Fibroblast of lung (primary cell): ENCODE results near the gene FAM76B.

Experiments used
- CTCF ChIP-seq, 2 donors: IDR thresholded peaks in 1 of 2; conservative IDR thresholded peaks in 1 of 2; 1 replicate in 1 of 2; 2 replicates in 1 of 2; pipeline ENCODE4 v1.5.1; 2011 to 2012; ENCODE audit warnings: low read length in 2 of 2, control low read depth in 1 of 2, inconsistent platforms in 1 of 2, low read depth in 1 of 2, mild to moderate bottlenecking in 1 of 2
- EZH2 ChIP-seq: IDR thresholded peaks from 2 replicates; pipeline ENCODE4 v1.5.1; 2012; ENCODE audit warnings: low read length, control low read depth, mild to moderate bottlenecking; ENCODE audit errors: missing control alignments

DNA sequence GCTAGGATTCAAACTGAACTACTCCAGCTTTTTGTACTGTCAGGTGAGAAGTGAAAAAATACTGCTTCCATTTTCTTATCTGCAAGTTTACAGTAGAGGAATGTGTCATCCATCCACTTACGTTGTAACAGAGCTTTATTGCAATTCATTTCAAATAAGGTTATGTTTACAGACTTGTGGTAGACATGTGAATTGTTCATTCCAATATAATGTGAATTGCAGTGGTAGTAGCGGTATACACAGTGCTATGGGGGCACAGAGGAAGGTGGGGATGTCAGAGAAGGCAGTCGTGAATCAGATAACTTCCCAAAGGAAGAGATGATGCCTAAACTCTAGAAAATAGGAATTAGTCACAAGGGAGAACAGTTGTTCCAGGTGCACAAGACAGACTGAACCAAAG lies 43.2 kb upstream of the FAM76B start:
- TF ChIP-seq CTCF (conservative IDR thresholded peaks at IDR 0.05 in 1 of 2, IDR thresholded peaks at IDR 0.05 in 1 of 2; ENCODE audit: low read depth in 1 of 2, low read length in 2 of 2) (no peak), EZH2 (no peak)
